CD4-positive, alpha-beta T cell treated with Interferon alpha-2 for 1 hour (primary cell): ENCODE data around the gene ACOX1.

Source experiments
- DNase-seq, 2 donors: peaks; one replicate each; pipeline ENCODE4 v3.0.0-alpha.2; 2020 to 2022

The ACOX1 gene

DNA sequence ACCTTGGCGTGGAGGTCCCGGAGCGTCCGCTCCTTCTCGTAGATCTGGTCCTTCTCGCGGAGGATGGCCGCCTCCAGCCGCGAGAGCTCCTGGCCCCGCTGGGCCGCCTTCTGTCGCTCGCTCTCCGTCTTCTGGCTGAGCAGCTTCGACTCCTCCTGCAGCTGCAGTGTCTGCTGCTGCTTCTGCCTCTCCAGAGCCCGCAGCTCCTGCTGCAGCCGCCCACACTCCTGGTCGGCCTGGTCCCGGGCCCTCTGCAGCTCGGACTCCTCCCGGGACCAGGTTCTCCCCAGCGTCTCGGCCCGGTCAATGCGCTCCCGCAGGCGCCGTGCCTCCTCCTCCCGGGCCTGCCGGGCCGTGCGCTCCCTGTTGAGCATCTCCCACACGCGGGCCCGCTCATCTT is 29.2 kb upstream of the ACOX1 start:
- DNase-seq: no peak

- no peak for DNase-seq
These were observed 28.8 kb upstream of the ACOX1 start for GRCh38 chr17:76007850-76008165.

DNA sequence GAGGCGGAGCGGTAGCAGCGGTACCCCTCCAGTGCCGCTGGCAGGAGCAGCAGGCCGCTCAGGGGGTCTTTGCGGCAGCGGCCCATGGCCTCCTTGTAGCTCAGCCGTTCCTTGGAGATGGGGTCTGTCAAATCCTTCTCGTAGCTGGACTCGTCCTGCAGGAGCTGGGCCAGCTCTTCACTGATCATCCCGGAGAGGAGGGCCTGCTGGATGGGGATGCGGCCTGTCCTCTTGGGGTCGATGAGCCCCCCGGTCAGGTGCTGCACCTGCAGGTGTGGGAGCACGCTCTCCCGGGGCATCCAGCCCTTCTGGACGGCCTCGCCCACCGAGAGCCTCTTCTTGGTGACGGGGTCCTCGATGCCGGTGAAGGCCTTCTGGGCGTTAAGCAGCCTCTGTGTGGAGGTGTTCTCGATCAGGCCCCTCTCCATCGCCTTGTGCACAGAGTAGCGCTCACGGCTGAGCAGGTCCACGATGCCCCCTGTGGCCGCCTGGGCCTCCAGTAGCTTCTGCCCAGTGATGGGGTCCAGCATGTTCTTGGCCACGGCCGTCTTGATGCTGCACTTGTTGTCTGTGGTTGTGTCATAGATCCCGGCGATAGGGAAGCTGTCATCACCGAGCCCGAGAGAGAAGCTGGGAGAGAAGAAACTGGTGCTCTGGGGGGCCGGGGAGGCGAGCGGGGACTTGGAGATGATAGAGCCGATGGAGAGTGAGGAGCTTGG is 28.3 kb upstream of the ACOX1 start:
- no peak for DNase-seq

GRCh38 chr17:76005263-76006149 is 26.5 kb upstream of the ACOX1 start:
- DNase-seq: peak; percentile 69 to 82

- DNase-seq: no peak
These were observed 25.8 kb upstream of the ACOX1 start for GRCh38 chr17:76004750-76005262.

DNA sequence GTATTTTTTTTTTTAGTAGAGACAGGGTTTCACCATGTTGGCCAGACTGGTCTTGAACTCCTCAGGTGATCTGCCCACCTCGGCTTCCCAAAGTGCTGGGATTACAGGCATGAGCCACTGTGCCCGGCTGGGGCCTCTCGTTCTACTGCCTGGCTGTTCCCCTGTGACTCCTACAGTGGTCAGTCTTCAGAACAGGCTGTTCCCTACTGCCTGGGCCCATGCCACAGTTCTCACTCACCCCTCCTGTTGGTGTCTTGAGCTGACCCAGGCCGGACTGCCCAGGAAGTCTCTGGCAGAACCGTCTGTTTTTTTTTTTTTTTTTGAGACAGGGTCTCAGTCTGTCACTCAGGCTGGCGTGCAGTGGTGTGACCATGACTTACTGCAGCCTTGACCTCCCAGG is 24.9 kb upstream of the ACOX1 start:
- no peak for DNase-seq

- no peak for DNase-seq
These were observed 23.1 kb upstream of the ACOX1 start for GRCh38 chr17:76002100-76002499.

GRCh38 chr17:76000755-76001521 is 22.0 kb upstream of the ACOX1 start, which contains the start of gene CDK3:
Gene CDK3, plus strand, starts transcription at chr17:76000855. Its CDS starts 571 bp downstream, at chr17:76001426.
- DNase-seq: no peak

GRCh38 chr17:76000016-76000754 is 21.2 kb upstream of the ACOX1 start:
- peak; percentile 42 to 63 for DNase-seq

DNA sequence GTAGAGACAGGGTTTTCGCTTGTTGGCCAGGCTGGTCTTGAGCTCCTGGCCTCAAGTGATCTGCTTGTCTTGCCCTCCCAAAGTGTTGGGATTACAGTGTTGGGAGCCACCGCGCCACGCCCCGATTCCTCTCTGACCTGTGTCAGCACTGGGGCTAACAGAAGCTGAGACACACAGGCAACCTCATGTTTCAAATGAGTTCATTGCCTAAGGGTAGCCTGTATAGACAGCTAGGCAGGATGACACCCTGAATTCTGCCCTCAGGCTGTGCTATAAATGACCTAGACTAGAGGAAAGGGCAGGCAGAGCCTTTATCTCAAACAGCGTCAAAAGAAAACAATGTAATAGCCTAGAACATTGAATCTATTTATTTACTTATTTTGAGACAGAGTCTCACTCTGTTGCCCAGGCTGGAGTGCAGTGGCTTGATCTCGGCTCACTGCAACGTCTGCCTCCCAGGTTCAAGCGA is 19.4 kb upstream of the ACOX1 start:
- DNase-seq: no peak

- peak; percentile 34 to 47 for DNase-seq
These were observed 18.0 kb upstream of the ACOX1 start for GRCh38 chr17:75996665-75997590.

- DNase-seq: no peak
These were observed 16.5 kb upstream of the ACOX1 start for GRCh38 chr17:75995385-75995925.

DNA sequence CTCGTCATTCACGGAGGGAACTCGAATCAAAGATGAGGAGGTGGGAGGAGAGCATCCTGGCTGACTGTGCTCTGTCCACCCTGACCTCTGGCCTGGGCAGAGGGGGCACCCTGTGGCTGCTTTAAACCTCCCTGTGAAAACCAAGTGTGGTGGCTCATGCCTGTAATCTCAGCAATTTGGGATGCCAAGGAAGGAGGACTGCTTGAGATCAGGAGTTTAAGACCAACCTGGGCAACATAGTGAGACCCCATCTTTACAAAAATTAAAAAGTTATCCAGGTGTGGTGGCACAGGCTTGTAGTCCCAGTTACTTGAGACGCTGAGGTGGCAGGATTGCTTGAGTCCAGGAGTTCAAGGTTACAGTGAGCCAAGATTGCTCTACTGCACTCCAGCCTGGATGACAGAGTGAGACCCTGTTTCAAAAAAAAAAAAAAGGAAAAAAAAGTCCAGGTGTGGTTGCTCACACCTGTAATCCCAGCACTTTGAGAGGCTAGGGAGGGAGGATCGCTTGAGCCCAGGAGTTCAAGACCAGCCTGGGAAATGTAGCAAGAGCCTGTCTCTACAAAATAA is 15.9 kb upstream of the ACOX1 start:
- no peak for DNase-seq

DNA sequence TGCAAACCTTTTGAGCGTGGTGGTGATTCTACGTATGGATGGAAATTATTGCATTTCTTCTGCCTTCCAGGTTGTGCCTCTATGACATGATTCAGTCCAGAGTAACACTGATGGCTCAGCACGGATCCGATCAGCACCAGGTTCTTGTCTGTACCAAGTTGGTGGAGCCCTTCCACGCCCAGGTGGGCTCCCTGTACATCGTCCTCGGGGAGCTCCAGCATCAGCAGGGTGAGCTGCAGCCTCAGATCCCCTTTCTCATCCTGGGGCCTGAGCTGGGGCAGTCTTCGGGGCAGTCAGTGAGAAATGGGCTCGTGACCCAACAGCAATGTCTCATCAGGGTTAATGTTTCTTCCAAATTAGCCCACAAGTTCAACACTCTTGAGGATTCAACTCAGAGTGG is 12.4 kb upstream of the ACOX1 start:
- DNase-seq: no peak

- no peak for DNase-seq
These were observed 8.1 kb upstream of the ACOX1 start for GRCh38 chr17:75987041-75987440.

DNA sequence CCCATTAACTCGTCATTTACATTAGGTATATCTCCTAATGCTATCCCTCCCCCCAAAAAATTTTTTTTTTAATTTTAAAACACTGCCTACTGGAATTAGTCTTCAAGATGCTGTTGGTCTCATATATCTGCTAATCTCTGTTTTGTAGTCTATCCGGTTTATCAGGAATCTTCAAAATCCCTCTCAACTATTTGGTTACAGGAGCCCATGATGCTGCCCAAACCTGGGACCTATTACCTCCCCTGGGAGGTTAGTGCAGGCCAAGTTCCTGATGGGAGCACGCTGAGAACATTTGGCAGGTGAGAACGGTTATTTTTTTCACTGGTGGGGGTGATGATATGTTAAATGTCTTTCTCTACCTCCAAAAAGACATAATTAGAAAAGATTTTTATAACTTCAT is 7.0 kb upstream of the ACOX1 start:
- no peak for DNase-seq

- DNase-seq: peak in 1 of 2 donors; percentile 28
These were observed 4.7 kb upstream of the ACOX1 start for GRCh38 chr17:75983501-75984181.

DNA sequence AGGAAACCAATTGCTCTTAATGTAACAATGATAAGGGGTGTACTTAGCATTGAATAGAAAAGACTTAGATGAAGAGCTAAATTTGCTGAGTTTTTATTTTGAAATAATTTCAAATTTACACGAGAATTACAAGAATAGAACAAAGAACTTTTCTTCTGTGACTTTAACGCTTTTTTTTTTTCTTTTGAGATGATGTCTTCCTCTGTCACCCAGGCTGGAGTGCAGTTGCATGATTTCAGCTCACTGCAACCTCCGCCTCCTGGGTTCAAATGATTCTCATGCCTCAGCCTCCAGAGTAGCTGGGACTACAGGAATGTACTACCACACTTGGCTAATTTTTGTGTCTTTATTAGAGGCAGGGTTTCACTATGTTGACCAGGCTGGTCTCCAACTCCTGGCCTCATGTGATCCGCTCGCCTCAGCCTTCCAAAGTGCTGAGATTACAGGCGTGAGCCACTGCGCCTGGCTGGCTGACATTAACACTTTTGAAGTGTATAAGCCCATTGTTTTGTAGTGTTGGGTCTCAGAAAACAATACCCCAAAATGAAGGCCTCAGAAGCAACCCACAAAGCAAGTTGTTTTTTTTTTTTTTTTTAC is 2.2 kb upstream of the ACOX1 start:
- DNase-seq: no peak

DNA sequence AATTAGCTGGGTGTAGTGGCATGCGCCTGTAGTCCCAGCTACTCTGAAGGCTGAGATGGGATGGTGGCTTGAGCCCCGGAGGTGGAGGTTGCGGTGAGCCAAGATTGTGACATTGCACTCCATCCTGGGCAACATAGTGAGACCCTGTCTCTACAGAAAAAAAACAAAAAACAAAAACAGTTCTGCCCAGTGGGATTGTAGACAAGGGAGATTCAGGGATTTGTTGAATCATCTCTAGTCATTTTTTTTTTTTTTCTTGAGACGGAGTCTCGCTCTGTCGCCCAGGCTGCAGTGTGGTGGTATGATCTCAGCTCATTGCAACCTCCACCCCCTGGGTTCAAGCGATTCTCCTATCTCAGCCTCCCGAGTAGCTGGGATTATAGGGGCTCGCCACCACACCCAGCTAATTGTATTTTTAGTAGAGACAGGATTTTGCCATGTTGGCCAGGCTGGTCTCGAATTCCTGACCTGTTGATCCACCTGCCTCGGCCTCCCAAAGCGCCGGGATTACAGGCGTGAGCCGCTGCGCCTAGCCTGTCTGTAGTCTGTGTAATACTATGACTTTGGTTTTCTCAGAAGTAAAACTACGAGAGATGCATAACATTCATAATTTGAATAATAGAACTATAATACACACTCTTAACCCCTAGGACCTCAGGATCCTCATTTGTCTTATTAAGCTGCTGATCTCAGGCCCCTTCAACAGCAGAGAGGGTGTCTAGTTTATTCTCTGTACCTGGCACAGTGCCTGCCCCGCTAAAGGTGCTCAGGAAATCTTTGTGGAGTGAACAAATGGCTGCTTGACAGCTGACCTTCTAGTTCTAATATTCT is 1.4 kb upstream of the ACOX1 start:
- DNase-seq: no peak
